Naive thymus-derived CD4-positive, alpha-beta T cell (primary cell): Measurements from ENCODE around the gene TSC22D2. TPM values are rescaled to one million over a fixed set of nuclear protein-coding genes. Genes with fewer than 3 reads are reported as not detected.

Source experiments
- ATAC-seq: fragments of 150-1000 bp; cut with Tn5 transposase; 2 replicates; pipeline ENCODE4 v1.10.0; 2021; ENCODE audit warnings: mild to moderate bottlenecking, moderate library complexity
- CTCF ChIA-PET: fragments of 350-600 bp; sonication (Branson Sonifier 250); formaldehyde crosslinking; loops from one replicate; lab custom pipeline; 2021; ENCODE audit warnings: antibody characterized with exemption; lab: Charles Lee
- POLR2A ChIA-PET: fragments of 350-600 bp; sonication (Branson Sonifier 250); formaldehyde crosslinking; loops from one replicate; lab custom pipeline; 2021; ENCODE audit warnings: antibody characterized with exemption, inconsistent platforms; lab: Charles Lee
- DNase-seq, 9 donors: peaks; one replicate each; pipeline versions ENCODE4 v3.0.0 to v3.0.0-alpha.2; 2020 to 2022; ENCODE audit warnings: mixed read lengths in 1 of 9
- H3K27ac ChIP-seq: one replicate; pipeline ENCODE4 v1.7.0; 2013; ENCODE audit warnings: mild to moderate bottlenecking, low read depth, low read length, moderate library complexity
- H3K27me3 ChIP-seq, 2 donors: one replicate each; pipeline ENCODE4 v1.7.0; 2013; ENCODE audit warnings: low read length in 2 of 2, mild to moderate bottlenecking in 2 of 2, moderate library complexity in 2 of 2; ENCODE audit not compliant: control insufficient read depth in 2 of 2, insufficient read depth in 2 of 2
- H3K36me3 ChIP-seq, 3 experiments: 1 replicate in 2 of 3; 2 replicates in 1 of 3; pipeline ENCODE4 v1.7.0; 2013; ENCODE audit warnings: low read length in 3 of 3, mild to moderate bottlenecking in 3 of 3, moderate library complexity in 1 of 3; ENCODE audit not compliant: insufficient read depth in 3 of 3, control insufficient read depth in 2 of 3
- H3K4me1 ChIP-seq, 2 donors: one replicate each; pipeline ENCODE4 v1.7.0; 2013; ENCODE audit warnings: low read length in 2 of 2, mild to moderate bottlenecking in 2 of 2, moderate library complexity in 1 of 2; ENCODE audit not compliant: control insufficient read depth in 2 of 2, insufficient read depth in 2 of 2
- H3K4me3 ChIP-seq: 2 replicates; pipeline ENCODE4 v1.7.0; 2013; ENCODE audit warnings: mild to moderate bottlenecking, low read length
- H3K9me3 ChIP-seq, 3 experiments: 1 replicate in 2 of 3; 2 replicates in 1 of 3; pipeline ENCODE4 v1.7.0; 2013; ENCODE audit warnings: low read length in 3 of 3; ENCODE audit not compliant: control insufficient read depth in 2 of 3
- H3K27ac Mint-ChIP-seq, 9 donors: one replicate each; pipeline ENCODE4 v1.8.0; 2020 to 2022; ENCODE audit warnings: mixed read lengths in 9 of 9, mild to moderate bottlenecking in 8 of 9, moderate library complexity in 5 of 9, inconsistent platforms in 2 of 9
- H3K27me3 Mint-ChIP-seq, 5 donors: one replicate each; pipeline ENCODE4 v1.8.0; 2021 to 2022; ENCODE audit warnings: mixed read lengths in 5 of 5, mild to moderate bottlenecking in 1 of 5
- H3K36me3 Mint-ChIP-seq, 5 donors: one replicate each; pipeline ENCODE4 v1.8.0; 2020 to 2022; ENCODE audit warnings: mixed read lengths in 5 of 5, mild to moderate bottlenecking in 3 of 5, inconsistent platforms in 1 of 5
- H3K4me1 Mint-ChIP-seq, 7 donors: one replicate each; pipeline ENCODE4 v1.8.0; 2020 to 2022; ENCODE audit warnings: mixed read lengths in 7 of 7, mild to moderate bottlenecking in 3 of 7, inconsistent platforms in 1 of 7
- H3K4me3 Mint-ChIP-seq, 10 donors: one replicate each; pipeline ENCODE4 v1.8.0; 2020 to 2022; ENCODE audit warnings: mild to moderate bottlenecking in 10 of 10, mixed read lengths in 10 of 10, moderate library complexity in 6 of 10, inconsistent platforms in 2 of 10
- H3K9me3 Mint-ChIP-seq, 11 donors: one replicate each; pipeline ENCODE4 v1.8.0; 2020 to 2022; ENCODE audit warnings: mixed read lengths in 11 of 11, mild to moderate bottlenecking in 4 of 11, inconsistent platforms in 1 of 11, moderate library complexity in 1 of 11
- intact Hi-C, 2 donors: fragments of 100-400 bp; cut with micrococcal nuclease; formaldehyde crosslinking; loops; one replicate each; pipeline ENCODE4 v1.15.1; 2023
- polyA plus RNA-seq, 2 donors: library from polyadenylated mRNA; unstranded; fragments of 300-500 nt; fragmentation: Illumina TruSeq; gene quantifications; one replicate each; pipeline ENCODE4 v1.2.3, GENCODE V29; 2021
- total RNA-seq, 6 experiments: library from RNA in 5 of 6; stranded (reverse) in 5 of 6; gene quantifications; 1 replicate in 5 of 6; 2 replicates in 1 of 6; pipeline ENCODE4 v1.2.3 and lab custom pipeline; 2021 to 2026

The TSC22D2 gene
- total and polyA plus RNA-seq, 7 experiments from 2014 or later: 6.6 to 42.1 (median 26.1) TPM

DNA sequence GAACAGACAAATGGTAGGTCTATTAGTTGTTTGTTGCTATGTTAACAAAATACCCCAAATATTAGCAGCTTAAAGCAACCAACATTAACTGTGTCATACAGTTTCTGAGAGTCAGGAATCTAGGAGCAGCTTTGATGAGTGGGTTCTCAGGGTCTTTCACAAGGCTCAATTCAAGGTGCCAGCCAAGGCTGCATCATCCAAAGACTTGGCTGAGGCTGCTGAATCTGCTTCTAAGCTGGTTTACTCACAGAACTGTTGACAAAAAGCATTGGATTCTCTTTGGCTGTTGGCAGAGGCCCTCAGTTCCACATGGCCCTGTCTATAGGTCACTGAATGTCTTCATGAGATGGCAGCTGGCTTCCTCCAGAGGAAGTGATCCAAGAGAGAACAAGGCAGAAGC lies 40.3 kb upstream of the TSC22D2 start:
- H3K27me3 Mint-ChIP-seq: peaks cover 0 to 6% (median 0%) of the 10 kb centered on the region in 5 donors
- peaks cover 0 to 2% (median 0%) of the 10 kb centered on the region in 7 donors for H3K4me1 Mint-ChIP-seq
- no peaks in the 10 kb centered on the region for H3K36me3 ChIP-seq
- no peak overlapping the region for H3K27ac Mint-ChIP-seq
- ChIA-PET POLR2A (no interaction called here), CTCF (no interaction called here)
- DNase-seq: no peak
- H3K27me3 ChIP-seq: no peaks in the 10 kb centered on the region
- H3K27ac ChIP-seq: no peak overlapping the region
- H3K4me3 ChIP-seq: no peak overlapping the region
- H3K4me1 ChIP-seq: no peaks in the 10 kb centered on the region
- intact Hi-C loops: no loop called here
- no peaks in the 10 kb centered on the region for H3K36me3 Mint-ChIP-seq
- H3K9me3 ChIP-seq: no peaks in the 10 kb centered on the region
- H3K9me3 Mint-ChIP-seq: peaks cover 0 to 1% (median 0%) of the 10 kb centered on the region in 11 donors
- H3K4me3 Mint-ChIP-seq: no peak overlapping the region
- ATAC-seq: no peak

DNA sequence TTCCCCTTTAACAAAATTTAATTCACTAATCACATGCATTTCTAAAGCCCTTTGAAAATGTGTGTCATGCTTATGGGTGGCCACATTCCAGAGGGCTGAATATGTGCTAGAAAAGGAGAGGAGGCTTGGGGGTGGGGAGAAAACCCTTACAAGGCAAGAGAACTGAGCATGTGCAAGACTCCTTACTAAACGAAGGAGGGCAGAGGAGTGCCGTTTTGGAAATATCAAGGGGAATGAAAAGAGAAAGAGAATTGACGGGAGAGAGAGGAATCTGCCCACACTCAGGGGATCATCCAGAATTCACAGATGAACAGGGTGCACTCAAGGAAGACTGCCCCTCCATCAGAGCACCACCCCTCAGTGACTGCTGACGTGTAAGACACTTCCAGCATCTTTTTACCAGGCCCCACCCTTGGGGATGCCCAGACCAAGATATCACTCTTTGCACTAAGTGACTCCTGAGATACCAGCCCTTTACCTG lies 37.9 kb upstream of the TSC22D2 start:
- no peak overlapping the region for H3K27ac Mint-ChIP-seq
- H3K27me3 Mint-ChIP-seq: peaks cover 0 to 6% (median 0%) of the 10 kb centered on the region in 5 donors
- no peak overlapping the region for H3K4me3 ChIP-seq
- peaks cover 0 to 1% (median 0%) of the 10 kb centered on the region in 11 donors for H3K9me3 Mint-ChIP-seq
- DNase-seq (no peak), ATAC-seq (no peak)
- H3K4me1 ChIP-seq: no peaks in the 10 kb centered on the region
- H3K36me3 ChIP-seq: no peaks in the 10 kb centered on the region
- no peaks in the 10 kb centered on the region for H3K9me3 ChIP-seq
- ChIA-PET POLR2A (no interaction called here), CTCF (no interaction called here)
- no peak overlapping the region for H3K27ac ChIP-seq
- H3K36me3 Mint-ChIP-seq: no peaks in the 10 kb centered on the region
- H3K4me1 Mint-ChIP-seq: peaks cover 0 to 7% (median 0%) of the 10 kb centered on the region in 7 donors
- intact Hi-C loops: loop anchor here (5.0 kb wide), 1 partner anchor 37 kb away; the partner anchor contains the start of gene TSC22D2 (in 2 of the 2)
- no peak overlapping the region for H3K4me3 Mint-ChIP-seq
- no peaks in the 10 kb centered on the region for H3K27me3 ChIP-seq

DNA sequence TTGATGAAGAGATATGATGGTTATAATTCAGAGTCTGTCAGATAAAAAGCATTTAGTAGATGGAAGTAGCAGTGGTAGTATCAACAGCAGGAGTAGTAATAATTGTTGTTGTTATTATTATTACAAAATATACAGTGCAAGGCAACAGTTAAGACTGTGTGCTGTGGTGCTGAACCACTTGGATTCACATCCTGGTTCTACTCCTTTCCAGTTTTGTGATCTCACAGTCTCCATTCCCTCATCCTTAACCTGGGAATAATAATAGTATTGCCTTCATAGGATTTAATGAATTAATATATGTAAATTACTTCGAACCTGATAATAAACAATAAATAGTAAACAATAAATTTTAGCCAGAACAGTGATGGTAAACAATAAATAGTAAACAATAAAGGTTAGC lies 37.1 kb upstream of the TSC22D2 start:
- intact Hi-C loops: loop anchor here (5.0 kb wide), 1 partner anchor 36 kb away; the partner anchor contains the start of gene TSC22D2 (in 2 of the 2)
- Mint-ChIP-seq H3K9me3 (peaks cover 0 to 1% (median 0%) of the 10 kb centered on the region in 11 donors), H3K4me1 (peaks cover 0 to 7% (median 0%) of the 10 kb centered on the region in 7 donors), H3K36me3 (no peaks in the 10 kb centered on the region), H3K4me3 (no peak overlapping the region), H3K27ac (no peak overlapping the region), H3K27me3 (peaks cover 0 to 6% (median 0%) of the 10 kb centered on the region in 5 donors)
- Histone ChIP-seq H3K27ac (no peak overlapping the region), H3K4me1 (no peaks in the 10 kb centered on the region), H3K36me3 (no peaks in the 10 kb centered on the region), H3K27me3 (no peaks in the 10 kb centered on the region), H3K4me3 (no peak overlapping the region), H3K9me3 (no peaks in the 10 kb centered on the region)
- DNase-seq (no peak), ATAC-seq (no peak)
- ChIA-PET POLR2A (no interaction called here), CTCF (no interaction called here)

DNA sequence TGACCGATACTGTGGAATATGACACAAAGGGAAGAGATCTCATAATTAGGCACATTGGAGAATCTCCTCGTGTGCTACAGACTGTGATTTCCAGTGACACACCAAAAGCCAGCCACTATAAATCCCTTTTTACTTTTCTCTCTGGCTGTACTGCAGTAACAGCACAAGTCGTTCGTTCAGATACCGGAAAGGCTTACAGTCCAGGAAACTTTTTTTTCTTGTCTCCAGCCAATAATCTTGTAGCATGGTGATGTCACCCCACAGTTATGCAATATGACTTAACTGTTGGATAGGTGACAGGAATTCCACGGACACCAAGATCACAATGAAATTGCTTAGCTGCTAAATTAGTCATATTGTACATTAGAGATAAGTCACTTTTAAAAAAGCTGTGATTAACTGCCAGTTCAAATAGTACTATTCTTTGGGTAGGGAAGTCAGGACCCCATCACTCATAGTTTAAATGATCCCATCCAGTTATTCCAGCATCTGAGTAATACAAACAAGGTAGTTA lies 36.3 kb upstream of the TSC22D2 start:
- intact Hi-C loops: loop anchor here (5.0 kb wide), 1 partner anchor 36 kb away; the partner anchor contains the start of gene TSC22D2 (in 2 of the 2)
- ChIA-PET CTCF (no interaction called here), POLR2A (no interaction called here)

DNA sequence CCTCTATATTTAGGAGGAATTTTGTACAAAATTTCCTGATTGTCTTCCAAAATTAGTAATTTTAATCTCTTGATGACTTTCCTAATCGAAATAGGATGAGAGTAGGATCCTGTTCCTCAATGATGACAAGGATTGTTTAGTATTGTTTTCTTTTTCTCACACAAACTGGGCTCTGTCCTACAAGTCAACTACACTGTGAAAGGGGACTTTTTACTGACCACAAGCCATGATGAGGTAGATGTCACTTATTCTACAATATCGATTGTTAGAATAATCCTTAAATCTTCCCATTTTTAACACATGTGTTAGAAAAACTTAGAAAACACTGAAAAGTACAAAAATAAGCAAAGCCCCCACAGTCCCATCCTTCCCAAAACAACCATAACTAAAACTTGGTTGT lies 35.8 kb upstream of the TSC22D2 start:
- Histone ChIP-seq H3K4me3 (no peak overlapping the region), H3K27ac (no peak overlapping the region), H3K36me3 (no peaks in the 10 kb centered on the region), H3K27me3 (no peaks in the 10 kb centered on the region), H3K9me3 (no peaks in the 10 kb centered on the region), H3K4me1 (no peaks in the 10 kb centered on the region)
- DNase-seq (no peak), ATAC-seq (no peak)
- H3K4me1 Mint-ChIP-seq: peaks cover 0 to 7% (median 0%) of the 10 kb centered on the region in 7 donors
- H3K36me3 Mint-ChIP-seq: no peaks in the 10 kb centered on the region
- peaks cover 0 to 6% (median 0%) of the 10 kb centered on the region in 5 donors for H3K27me3 Mint-ChIP-seq
- peaks cover 0 to 1% (median 0%) of the 10 kb centered on the region in 11 donors for H3K9me3 Mint-ChIP-seq
- ChIA-PET POLR2A (no interaction called here), CTCF (no interaction called here)
- no peak overlapping the region for H3K4me3 Mint-ChIP-seq
- intact Hi-C loops: loop anchor here (5.0 kb wide), 1 partner anchor 35 kb away; the partner anchor contains the start of gene TSC22D2 (in 2 of the 2)
- no peak overlapping the region for H3K27ac Mint-ChIP-seq

More for the DNA sequence above, 36.3 kb upstream of the TSC22D2 start:
- H3K36me3 Mint-ChIP-seq: no peaks in the 10 kb centered on the region
- Histone ChIP-seq H3K27ac (no peak overlapping the region), H3K27me3 (no peaks in the 10 kb centered on the region), H3K4me3 (no peak overlapping the region), H3K36me3 (no peaks in the 10 kb centered on the region), H3K4me1 (no peaks in the 10 kb centered on the region), H3K9me3 (no peaks in the 10 kb centered on the region)
- peaks cover 0 to 6% (median 0%) of the 10 kb centered on the region in 5 donors for H3K27me3 Mint-ChIP-seq
- no peak overlapping the region for H3K27ac Mint-ChIP-seq
- peaks cover 0 to 1% (median 0%) of the 10 kb centered on the region in 11 donors for H3K9me3 Mint-ChIP-seq
- no peak overlapping the region for H3K4me3 Mint-ChIP-seq
- H3K4me1 Mint-ChIP-seq: peaks cover 0 to 7% (median 0%) of the 10 kb centered on the region in 7 donors
- no peak for DNase-seq
- no peak for ATAC-seq

DNA sequence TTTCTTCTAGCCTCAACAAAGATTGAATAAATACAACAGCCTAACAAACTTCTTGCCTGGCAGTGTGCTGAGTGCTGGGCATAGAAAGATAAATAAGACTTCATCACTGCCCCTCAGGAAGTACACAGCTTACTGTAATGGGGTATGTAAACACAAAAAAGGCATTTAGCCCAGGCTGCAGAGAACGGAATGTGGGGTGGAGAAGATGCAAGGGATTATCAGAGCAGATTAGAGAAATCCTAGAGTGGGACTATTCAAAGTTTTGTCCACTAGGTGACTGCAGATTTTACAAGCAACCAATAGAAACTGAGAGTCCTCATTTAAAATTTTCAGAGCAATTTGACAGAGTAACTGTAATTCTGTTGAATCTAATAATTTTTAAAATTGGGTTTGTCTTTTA lies 35.4 kb upstream of the TSC22D2 start:
- peaks cover 0 to 6% (median 0%) of the 10 kb centered on the region in 5 donors for H3K27me3 Mint-ChIP-seq
- H3K9me3 Mint-ChIP-seq: peaks cover 0 to 1% (median 0%) of the 10 kb centered on the region in 11 donors
- H3K36me3 Mint-ChIP-seq: no peaks in the 10 kb centered on the region
- ATAC-seq (peak; percentile 48), DNase-seq (no peak)
- no peak overlapping the region for H3K27ac ChIP-seq
- no peaks in the 10 kb centered on the region for H3K4me1 ChIP-seq
- H3K36me3 ChIP-seq: no peaks in the 10 kb centered on the region
- ChIA-PET POLR2A (no interaction called here), CTCF (no interaction called here)
- H3K4me1 Mint-ChIP-seq: peaks cover 0 to 7% (median 0%) of the 10 kb centered on the region in 7 donors
- H3K27ac Mint-ChIP-seq: no peak overlapping the region
- intact Hi-C loops: loop anchor here (5.0 kb wide), 1 partner anchor 35 kb away; the partner anchor contains the start of gene TSC22D2 (in 2 of the 2)
- H3K4me3 Mint-ChIP-seq: no peak overlapping the region
- H3K9me3 ChIP-seq: no peaks in the 10 kb centered on the region
- H3K27me3 ChIP-seq: no peaks in the 10 kb centered on the region
- H3K4me3 ChIP-seq: no peak overlapping the region
